GM23248 (cell line): ENCODE results near the gene ADGRF4. TPM values are rescaled to one million over a fixed set of nuclear protein-coding genes. Genes with fewer than 3 reads are reported as not detected.

Source experiments
- DNase-seq: peaks from one replicate; pipeline ENCODE4 v3.0.0-alpha.2; 2015
- H2AFZ ChIP-seq: fragments of 200-600 bp; sonication (generic); 2 replicates; pipeline ENCODE4 v1.6.1; 2016; ENCODE audit warnings: antibody characterized with exemption
- H3F3A ChIP-seq: fragments of 200-600 bp; sonication (generic); 2 replicates; pipeline ENCODE4 v1.6.1; 2016; ENCODE audit warnings: mild to moderate bottlenecking, antibody characterized with exemption, mixed run types; ENCODE audit not compliant: insufficient read depth
- H3K27ac ChIP-seq: fragments of 200-600 bp; sonication (generic); 2 replicates; pipeline ENCODE4 v1.5.1; 2016; ENCODE audit warnings: mild to moderate bottlenecking
- H3K27me3 ChIP-seq: fragments of 200-600 bp; sonication (generic); replicated peaks from 2 replicates; pipeline ENCODE4 v1.6.1; 2016; ENCODE audit warnings: mild to moderate bottlenecking; ENCODE audit not compliant: insufficient read depth
- H3K36me3 ChIP-seq: fragments of 200-600 bp; sonication (generic); 2 replicates; pipeline ENCODE4 v1.6.1; 2016; ENCODE audit warnings: low read depth, mild to moderate bottlenecking
- H3K4me1 ChIP-seq: fragments of 200-600 bp; sonication (generic); 2 replicates; pipeline ENCODE4 v1.6.1; 2016; ENCODE audit warnings: mild to moderate bottlenecking; ENCODE audit not compliant: insufficient read depth
- H3K4me2 ChIP-seq: fragments of 200-600 bp; sonication (generic); one replicate; pipeline ENCODE4 v1.6.1; 2016; ENCODE audit warnings: mild to moderate bottlenecking; ENCODE audit not compliant: unreplicated experiment
- H3K4me3 ChIP-seq: fragments of 200-600 bp; sonication (generic); 2 replicates; pipeline ENCODE4 v1.5.1; 2016; ENCODE audit warnings: mild to moderate bottlenecking
- H3K79me2 ChIP-seq: fragments of 200-600 bp; sonication (generic); 2 replicates; pipeline ENCODE4 v1.6.1; 2016; ENCODE audit warnings: mild to moderate bottlenecking; ENCODE audit not compliant: insufficient read depth
- H3K9ac ChIP-seq: fragments of 200-600 bp; sonication (generic); 2 replicates; pipeline ENCODE4 v1.6.1; 2016; ENCODE audit warnings: mild to moderate bottlenecking
- H3K9me2 ChIP-seq: fragments of 200-600 bp; sonication (generic); 2 replicates; pipeline ENCODE4 v1.6.1; 2016; ENCODE audit warnings: mixed run types, mild to moderate bottlenecking, moderate library complexity; ENCODE audit not compliant: insufficient read depth
- H3K9me3 ChIP-seq: fragments of 200-600 bp; sonication (generic); one replicate; pipeline ENCODE4 v1.6.1; 2017; ENCODE audit warnings: low read depth
- H4K20me1 ChIP-seq: fragments of 200-600 bp; sonication (generic); 2 replicates; pipeline ENCODE4 v1.6.0; 2016; ENCODE audit not compliant: insufficient read depth
- EZH2 ChIP-seq: fragments of 200-600 bp; sonication (generic); IDR thresholded peaks from 2 replicates; pipeline ENCODE4 v1.6.1; 2018; ENCODE audit warnings: antibody characterized with exemption, mild to moderate bottlenecking; ENCODE audit not compliant: insufficient read depth, poor library complexity, severe bottlenecking
- EZH2phosphoT487 ChIP-seq: fragments of 200-600 bp; sonication (generic); IDR thresholded peaks from 2 replicates; pipeline ENCODE4 v1.6.1; 2018; ENCODE audit warnings: antibody characterized with exemption, moderate library complexity, mild to moderate bottlenecking, low read depth; ENCODE audit not compliant: insufficient read depth
- WGBS, 2 experiments: methylation state at CpG; one replicate each; pipeline ENCODE4 v1.1.6; 2015 to 2017; ENCODE audit warnings: low lambda C conversion rate in 2 of 2, low coverage in 1 of 2; ENCODE audit errors: missing lambda C conversion rate in 2 of 2; 5-methylcytosine and 5-hydroxymethylcytosine counted together
- in situ Hi-C: fragments of 300-500 bp; cut with MboI; formaldehyde crosslinking; loops from 2 replicates; pipeline ENCODE4 v1.15.0; 2020
- polyA plus RNA-seq: library from polyadenylated mRNA; unstranded; fragments of >200 nt; fragmentation: Nextera tagmentation; extraction: Ambion mirVana; gene quantifications from 2 replicates; pipeline ENCODE4 v1.2.1, GENCODE V29; 2016
- total RNA-seq: library from RNA; depleted of rRNA; stranded (reverse); fragments of >200 nt; shearing (Covaris generic); gene quantifications from 2 replicates; pipeline ENCODE4 v1.2.3, GENCODE V29; 2014; rRNA removed

The ADGRF4 gene
- total RNA-seq (0.11 TPM in 1 of 2 replicates, not detected in the other), polyA plus RNA-seq (not detected in 2 replicates)

DNA sequence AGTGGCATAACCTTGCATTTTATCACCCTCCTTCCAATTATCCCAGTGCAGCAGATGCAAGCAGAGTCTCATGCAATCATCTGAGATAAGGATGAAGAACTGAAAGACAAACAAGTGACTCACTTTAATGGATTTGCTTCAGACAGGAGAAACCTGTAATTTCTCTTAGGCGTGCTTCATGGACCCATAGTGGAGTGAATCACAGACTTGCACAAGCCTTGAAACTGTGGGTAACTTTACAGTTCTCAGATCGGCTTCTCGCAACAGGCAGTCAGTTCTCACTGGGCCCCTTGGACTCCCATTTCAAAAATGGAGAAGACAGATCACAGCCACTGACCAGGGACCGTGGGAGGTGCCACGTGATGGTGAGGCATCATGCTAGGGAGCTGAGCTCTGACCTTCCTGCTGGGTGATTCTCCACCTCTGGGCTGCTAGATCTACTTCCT is at the start of gene ADGRF4:
TSS of gene ADGRF4 (plus strand) at position 239 of the 446 bp plus-strand sequence. CDS start 8,666 bp downstream, outside the sequence.
- Histone ChIP-seq H3K27ac (peak within 1 kb of the TSS; percentile 12; the same call in 1 of the 2 replicates), H3K9me3 (no peaks in the 10 kb centered on the region), H3K27me3 (0 out of 2 replicates have a peak, but pooled peaks cover 3% of the 10 kb centered on the region), H4K20me1 (no peaks in the 10 kb centered on the region), H3K79me2 (no peaks in the 10 kb centered on the region), H3K4me3 (no peak within 1 kb of the TSS), H3K9me2 (no peaks in the 10 kb centered on the region), H3F3A (no peaks in the 10 kb centered on the region; the same call in 1 of the 2 replicates), H2AFZ (peak within 1 kb of the TSS; percentile 48), H3K9ac (no peak within 1 kb of the TSS), H3K4me2 (no peak within 1 kb of the TSS), H3K4me1 (no peaks in the 10 kb centered on the region), H3K36me3 (no peaks in the 10 kb centered on the region)
- in situ Hi-C loops = no loop called here
- 46 to 52% methylated on average over 5 of the region's 5 CpGs for WGBS, 2 experiments
- DNase-seq = peak; percentile 59
- no peak for TF ChIP-seq EZH2phosphoT487
- no peak for TF ChIP-seq EZH2

GRCh38 chr6:47650553-47651432 is 47.6 kb upstream of the ADGRF4 start:
- peak overlapping the region; percentile 78 for H2AFZ ChIP-seq

DNA sequence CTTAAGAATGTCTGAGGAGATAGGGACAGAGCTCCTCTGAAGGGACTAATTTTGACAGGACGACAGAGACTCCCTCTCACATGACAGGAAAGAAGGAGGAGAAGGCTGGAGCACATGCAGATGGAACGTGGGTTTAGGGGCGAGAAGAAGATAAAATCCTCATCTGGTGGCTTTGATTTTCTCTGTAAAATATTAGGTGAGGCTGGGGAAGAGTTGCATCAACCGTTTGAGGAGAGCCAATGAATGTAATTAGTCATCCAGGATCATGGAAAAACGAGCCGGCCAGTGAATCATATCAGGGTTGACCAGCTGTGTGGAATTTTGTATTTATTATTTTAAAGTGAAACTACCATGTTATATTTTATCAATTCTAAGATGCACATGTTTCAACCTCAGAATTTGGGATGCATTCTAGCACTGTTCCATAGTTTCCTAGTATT is 46.9 kb upstream of the ADGRF4 start:
- Histone ChIP-seq H3K4me1 (peaks cover 13% of the 10 kb centered on the region), H3K9me3 (no peaks in the 10 kb centered on the region), H3K4me2 (peak overlapping the region; percentile 73), H3K36me3 (no peaks in the 10 kb centered on the region), H3K27ac (peak overlapping the region; percentile 48), H3F3A (no peaks in the 10 kb centered on the region), H3K9ac (no peak overlapping the region), H4K20me1 (no peaks in the 10 kb centered on the region), H3K79me2 (no peaks in the 10 kb centered on the region), H2AFZ (peak overlapping the region; percentile 78), H3K9me2 (no peaks in the 10 kb centered on the region), H3K4me3 (peak overlapping the region; percentile 36), H3K27me3 (no peaks in the 10 kb centered on the region)
- TF ChIP-seq EZH2phosphoT487 (no peak), EZH2 (no peak)
- WGBS, 2 experiments = 2% methylated on average over 6 of the region's 6 CpGs
- in situ Hi-C loops = no loop called here
- DNase-seq = peak; percentile 83

More at GRCh38 chr6:47650553-47651432, 47.6 kb upstream of the ADGRF4 start:
- peak overlapping the region; percentile 48 for H3K27ac ChIP-seq
- WGBS, 2 experiments = 60 to 71% methylated on average over 3 of the region's 3 CpGs
- in situ Hi-C loops = no loop called here
- H3K9ac ChIP-seq = no peak overlapping the region
- no peaks in the 10 kb centered on the region for H3F3A ChIP-seq
- peak overlapping the region; percentile 73 for H3K4me2 ChIP-seq
- TF ChIP-seq EZH2 (no peak), EZH2phosphoT487 (no peak)
- H3K79me2 ChIP-seq = no peaks in the 10 kb centered on the region
- H3K36me3 ChIP-seq = no peaks in the 10 kb centered on the region
- no peaks in the 10 kb centered on the region for H3K9me2 ChIP-seq
- peaks cover 13% of the 10 kb centered on the region for H3K4me1 ChIP-seq
- DNase-seq = no peak
- H3K4me3 ChIP-seq = peak overlapping the region; percentile 36
- H4K20me1 ChIP-seq = no peaks in the 10 kb centered on the region
- H3K9me3 ChIP-seq = no peaks in the 10 kb centered on the region
- H3K27me3 ChIP-seq = no peaks in the 10 kb centered on the region

DNA sequence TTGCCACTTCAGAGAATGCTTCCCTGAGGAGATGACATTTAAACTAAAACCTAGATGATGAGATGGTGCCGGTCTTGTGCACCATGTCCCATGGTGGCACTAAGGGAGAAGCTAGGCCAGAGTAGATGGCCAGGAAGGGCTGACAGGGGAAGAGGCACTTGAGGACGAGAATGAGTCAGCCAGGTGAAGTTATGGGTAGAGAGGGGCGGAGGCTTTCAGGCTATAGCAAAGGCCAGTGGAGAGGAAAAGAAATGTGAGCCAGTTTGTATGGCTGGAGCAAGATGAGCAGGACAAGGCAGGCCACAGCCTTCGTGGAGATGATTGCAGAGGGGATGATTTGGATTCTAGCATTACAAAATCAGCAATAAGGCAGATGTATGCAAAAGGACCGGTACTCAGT is 44.7 kb upstream of the ADGRF4 start:
- no peak for TF ChIP-seq EZH2
- no peak for TF ChIP-seq EZH2phosphoT487
- no peak overlapping the region for H3K9ac ChIP-seq
- no peaks in the 10 kb centered on the region for H3K79me2 ChIP-seq
- no peaks in the 10 kb centered on the region for H3K9me2 ChIP-seq
- H3K4me2 ChIP-seq = no peak overlapping the region
- no peak overlapping the region for H3K27ac ChIP-seq
- H3K9me3 ChIP-seq = no peaks in the 10 kb centered on the region
- no peak overlapping the region for H2AFZ ChIP-seq
- 0 out of 2 replicates have a peak, but pooled peaks cover 10% of the 10 kb centered on the region for H3K27me3 ChIP-seq
- H3K4me1 ChIP-seq = peaks cover 13% of the 10 kb centered on the region
- H3K36me3 ChIP-seq = no peaks in the 10 kb centered on the region
- WGBS, 2 experiments = 49 to 61% methylated on average over 5 of the region's 5 CpGs
- in situ Hi-C loops = no loop called here
- H3F3A ChIP-seq = no peaks in the 10 kb centered on the region
- no peak for DNase-seq
- no peaks in the 10 kb centered on the region for H4K20me1 ChIP-seq
- no peak overlapping the region for H3K4me3 ChIP-seq
